ENCODE measurements around the gene RPL28.

Gene RPL28

DNA sequence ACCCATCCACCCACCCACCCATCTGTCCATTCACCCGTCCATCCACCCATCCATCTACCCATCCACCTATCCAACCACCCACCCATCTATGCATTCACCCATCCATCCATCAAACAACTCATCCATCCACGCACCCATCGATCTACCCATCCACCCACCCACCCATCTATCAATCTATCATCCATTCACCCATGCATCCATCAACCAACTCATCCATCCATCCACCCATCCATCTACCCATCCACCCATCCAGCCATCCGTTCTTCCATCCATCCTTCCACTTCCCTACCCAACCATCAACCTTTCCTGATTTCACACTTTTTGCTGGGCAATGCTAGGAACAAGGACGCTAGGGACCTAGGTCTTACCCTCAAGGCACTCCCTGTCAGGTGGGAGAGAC, 3.7 kb upstream of the RPL28 start:
- H3K27ac ChIP-seq (ENCODE audit: low read length): no peak overlapping the region

GRCh38 chr19:55382522-55383054, 3.1 kb upstream of the RPL28 start:
- Histone ChIP-seq H3K4me3 (ENCODE audit: low read length) (no peak overlapping the region), H3K9ac (ENCODE audit: low read length) (no peak overlapping the region), H3K4me1 (ENCODE audit: control insufficient read depth, low read depth, low read length) (peaks cover 19% of the 10 kb centered on the region), H3K9me3 (ENCODE audit: control insufficient read depth, low read depth, low read length) (no peaks in the 10 kb centered on the region), H3K27me3 (ENCODE audit: control insufficient read depth, insufficient read depth, low read length) (peaks cover 34% of the 10 kb centered on the region), H3K36me3 (ENCODE audit: control insufficient read depth, low read depth, low read length) (peaks cover 10% of the 10 kb centered on the region), H3K27ac (ENCODE audit: low read length) (no peak overlapping the region)

More for the DNA sequence above, 3.7 kb upstream of the RPL28 start:
- peaks cover 40% of the 10 kb centered on the region for H3K27me3 ChIP-seq (ENCODE audit: control insufficient read depth, insufficient read depth, low read length)
- H3K4me3 ChIP-seq (ENCODE audit: low read length): no peak overlapping the region
- H3K9ac ChIP-seq (ENCODE audit: low read length): no peak overlapping the region
- H3K9me3 ChIP-seq (ENCODE audit: control insufficient read depth, low read depth, low read length): no peaks in the 10 kb centered on the region
- peaks cover 4% of the 10 kb centered on the region for H3K36me3 ChIP-seq (ENCODE audit: control insufficient read depth, low read depth, low read length)
- peaks cover 15% of the 10 kb centered on the region for H3K4me1 ChIP-seq (ENCODE audit: control insufficient read depth, low read depth, low read length)

- Histone ChIP-seq H3K27ac (ENCODE audit: low read length) (no peak overlapping the region), H3K36me3 (ENCODE audit: control insufficient read depth, low read depth, low read length) (peaks cover 19% of the 10 kb centered on the region), H3K4me3 (ENCODE audit: low read length) (peak overlapping the region; percentile 46), H3K9ac (ENCODE audit: low read length) (peak overlapping the region; percentile 15), H3K9me3 (ENCODE audit: control insufficient read depth, low read depth, low read length) (no peaks in the 10 kb centered on the region), H3K4me1 (ENCODE audit: control insufficient read depth, low read depth, low read length) (peaks cover 14% of the 10 kb centered on the region), H3K27me3 (ENCODE audit: control insufficient read depth, insufficient read depth, low read length) (peaks cover 25% of the 10 kb centered on the region)
Measured at GRCh38 chr19:55383279-55384130, 2.2 kb upstream of the RPL28 start.

GRCh38 chr19:55384131-55384919, 1.4 kb upstream of the RPL28 start, which contains the start of gene TMEM238:
TSS of gene TMEM238 (minus strand) at chr19:55384292. CDS start at chr19:55384259, 33 bp downstream.
- H3K27me3 ChIP-seq (ENCODE audit: control insufficient read depth, insufficient read depth, low read length): peaks cover 17% of the 10 kb centered on the region
- peaks cover 14% of the 10 kb centered on the region for H3K4me1 ChIP-seq (ENCODE audit: control insufficient read depth, low read depth, low read length)
- peak within 1 kb of the TSS; percentile 97 for H3K4me3 ChIP-seq (ENCODE audit: low read length)
- no peak within 1 kb of the TSS for H3K27ac ChIP-seq (ENCODE audit: low read length)
- peak within 1 kb of the TSS; percentile 86 for H3K9ac ChIP-seq (ENCODE audit: low read length)
- H3K9me3 ChIP-seq (ENCODE audit: control insufficient read depth, low read depth, low read length): no peaks in the 10 kb centered on the region
- H3K36me3 ChIP-seq (ENCODE audit: control insufficient read depth, low read depth, low read length): peaks cover 28% of the 10 kb centered on the region

GRCh38 chr19:55384920-55385723, 610 bp upstream of the RPL28 start:
- H3K4me1 ChIP-seq (ENCODE audit: control insufficient read depth, low read depth, low read length): peaks cover 14% of the 10 kb centered on the region

DNA sequence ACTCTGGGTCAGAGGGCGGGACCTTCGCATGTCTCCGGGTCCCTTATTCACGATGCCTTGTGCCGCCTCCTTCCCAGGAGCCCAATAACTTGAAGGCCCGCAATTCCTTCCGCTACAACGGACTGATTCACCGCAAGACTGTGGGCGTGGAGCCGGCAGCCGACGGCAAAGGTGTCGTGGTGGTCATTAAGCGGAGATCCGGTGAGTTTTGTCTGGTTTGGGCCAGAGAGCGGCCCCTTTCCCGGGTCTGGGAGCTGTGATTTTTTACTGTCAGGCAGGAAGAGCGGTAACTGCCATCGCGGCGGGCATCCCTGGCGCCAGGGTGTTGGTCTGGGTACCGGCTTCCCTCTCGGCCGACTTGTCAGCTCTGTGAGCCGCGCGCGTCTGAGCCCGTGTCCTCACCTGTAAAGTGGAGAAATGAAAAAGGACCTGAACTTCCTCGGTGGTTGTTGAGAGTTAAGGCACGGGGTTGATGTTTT, 800 bp downstream of the RPL28 start:
- H3K4me3 ChIP-seq (ENCODE audit: low read length): peak overlapping the region; percentile 97
- H3K9ac ChIP-seq (ENCODE audit: low read length): peak overlapping the region; percentile 86
- peaks cover 16% of the 10 kb centered on the region for H3K4me1 ChIP-seq (ENCODE audit: control insufficient read depth, low read depth, low read length)
- H3K9me3 ChIP-seq (ENCODE audit: control insufficient read depth, low read depth, low read length): no peaks in the 10 kb centered on the region
- H3K27me3 ChIP-seq (ENCODE audit: control insufficient read depth, insufficient read depth, low read length): peaks cover 14% of the 10 kb centered on the region
- peaks cover 29% of the 10 kb centered on the region for H3K36me3 ChIP-seq (ENCODE audit: control insufficient read depth, low read depth, low read length)
- H3K27ac ChIP-seq (ENCODE audit: low read length): no peak overlapping the region

More at GRCh38 chr19:55384920-55385723, 610 bp upstream of the RPL28 start:
- H3K27ac ChIP-seq (ENCODE audit: low read length): peak overlapping the region; percentile 70
- peak overlapping the region; percentile 86 for H3K9ac ChIP-seq (ENCODE audit: low read length)
- no peaks in the 10 kb centered on the region for H3K9me3 ChIP-seq (ENCODE audit: control insufficient read depth, low read depth, low read length)
- peaks cover 29% of the 10 kb centered on the region for H3K36me3 ChIP-seq (ENCODE audit: control insufficient read depth, low read depth, low read length)
- peaks cover 16% of the 10 kb centered on the region for H3K27me3 ChIP-seq (ENCODE audit: control insufficient read depth, insufficient read depth, low read length)
- H3K4me3 ChIP-seq (ENCODE audit: low read length): peak overlapping the region; percentile 97

DNA sequence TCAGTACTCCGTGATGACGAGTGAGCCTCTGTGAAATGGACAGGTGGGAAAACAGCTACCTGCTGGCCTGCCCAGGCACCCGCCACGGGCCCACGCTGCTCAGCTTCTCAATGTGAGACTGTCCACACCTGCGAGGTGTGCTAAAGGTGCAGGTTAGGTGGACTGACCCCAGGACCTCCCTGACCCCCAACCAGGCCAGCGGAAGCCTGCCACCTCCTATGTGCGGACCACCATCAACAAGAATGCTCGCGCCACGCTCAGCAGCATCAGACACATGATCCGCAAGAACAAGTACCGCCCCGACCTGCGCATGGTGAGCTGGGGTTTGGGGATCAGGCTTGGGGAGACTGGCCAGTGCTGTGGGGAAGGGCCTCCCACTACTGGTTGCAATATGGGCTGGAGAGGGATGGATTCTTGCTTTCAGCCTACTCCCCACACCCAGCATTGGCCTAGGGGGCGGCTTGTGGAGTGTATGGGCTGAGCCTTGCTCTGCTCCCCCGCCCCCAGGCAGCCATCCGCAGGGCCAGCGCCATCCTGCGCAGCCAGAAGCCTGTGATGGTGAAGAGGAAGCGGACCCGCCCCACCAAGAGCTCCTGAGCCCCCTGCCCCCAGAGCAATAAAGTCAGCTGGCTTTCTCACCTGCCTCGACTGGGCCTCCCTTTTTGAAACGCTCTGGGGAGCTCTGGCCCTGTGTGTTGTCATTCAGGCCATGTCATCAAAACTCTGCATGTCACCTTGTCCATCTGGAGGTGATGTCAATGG, 2.2 kb downstream of the RPL28 start:
- Histone ChIP-seq H3K27ac (ENCODE audit: low read length) (no peak overlapping the region), H3K36me3 (ENCODE audit: control insufficient read depth, low read depth, low read length) (peaks cover 29% of the 10 kb centered on the region)

GRCh38 chr19:55389386-55390317, 3.9 kb downstream of the RPL28 start:
- no peak overlapping the region for H3K27ac ChIP-seq (ENCODE audit: low read length)
- peaks cover 29% of the 10 kb centered on the region for H3K36me3 ChIP-seq (ENCODE audit: control insufficient read depth, low read depth, low read length)
- no peak overlapping the region for H3K9ac ChIP-seq (ENCODE audit: low read length)
- H3K9me3 ChIP-seq (ENCODE audit: control insufficient read depth, low read depth, low read length): no peaks in the 10 kb centered on the region
- no peak overlapping the region for H3K4me3 ChIP-seq (ENCODE audit: low read length)
- H3K4me1 ChIP-seq (ENCODE audit: control insufficient read depth, low read depth, low read length): peaks cover 22% of the 10 kb centered on the region
- H3K27me3 ChIP-seq (ENCODE audit: control insufficient read depth, insufficient read depth, low read length): no peaks in the 10 kb centered on the region

More for the DNA sequence above, 2.2 kb downstream of the RPL28 start:
- Histone ChIP-seq H3K4me1 (ENCODE audit: control insufficient read depth, low read depth, low read length) (peaks cover 24% of the 10 kb centered on the region), H3K27me3 (ENCODE audit: control insufficient read depth, insufficient read depth, low read length) (peaks cover 2% of the 10 kb centered on the region), H3K4me3 (ENCODE audit: low read length) (peak overlapping the region; percentile 97), H3K9ac (ENCODE audit: low read length) (no peak overlapping the region), H3K9me3 (ENCODE audit: control insufficient read depth, low read depth, low read length) (no peaks in the 10 kb centered on the region)

- Histone ChIP-seq H3K9ac (ENCODE audit: low read length) (no peak overlapping the region), H3K27ac (ENCODE audit: low read length) (no peak overlapping the region), H3K4me1 (ENCODE audit: control insufficient read depth, low read depth, low read length) (peaks cover 17% of the 10 kb centered on the region), H3K27me3 (ENCODE audit: control insufficient read depth, insufficient read depth, low read length) (no peaks in the 10 kb centered on the region), H3K36me3 (ENCODE audit: control insufficient read depth, low read depth, low read length) (peaks cover 29% of the 10 kb centered on the region), H3K9me3 (ENCODE audit: control insufficient read depth, low read depth, low read length) (no peaks in the 10 kb centered on the region), H3K4me3 (ENCODE audit: low read length) (no peak overlapping the region)
Measured at GRCh38 chr19:55390461-55390880, 4.7 kb downstream of the RPL28 start.
